WI38 (cell line): ENCODE measurements around the gene SRC.

ENCODE experiments used
- H3K4me3 ChIP-seq: 2 replicates; pipeline ENCODE4 v1.5.1; 2011; ENCODE audit warnings: low read depth, mild to moderate bottlenecking, control low read depth, low read length
- TF ChIP-seq, protein P1 (sequence below): IDR thresholded peaks from 2 replicates; pipeline ENCODE4 v1.5.1; 2012; ENCODE audit warnings: low read depth, mild to moderate bottlenecking, control low read depth, low read length

SRC gene

DNA sequence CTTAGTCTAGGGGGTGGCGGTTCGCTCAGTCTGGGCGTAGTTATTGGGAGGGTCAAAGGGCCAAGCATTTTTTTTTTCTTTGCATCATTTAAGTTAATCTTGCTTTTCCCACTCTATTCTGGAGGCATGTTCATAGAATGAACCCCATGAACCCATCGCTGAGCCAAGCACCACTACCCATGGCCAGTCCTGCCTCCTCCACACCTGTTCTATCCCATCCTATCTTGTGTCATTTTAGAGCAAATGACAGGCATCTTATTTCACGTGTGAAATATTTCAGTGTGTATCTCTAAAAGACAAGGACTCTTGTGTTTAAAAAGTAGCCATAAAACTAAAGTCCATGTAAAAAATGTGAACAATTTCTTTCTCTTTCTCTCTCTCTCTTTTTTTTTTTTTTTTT, 13.9 kb downstream of the SRC start:
- H3K4me3 ChIP-seq: no peak overlapping the region
- TF ChIP-seq, protein P1, sequence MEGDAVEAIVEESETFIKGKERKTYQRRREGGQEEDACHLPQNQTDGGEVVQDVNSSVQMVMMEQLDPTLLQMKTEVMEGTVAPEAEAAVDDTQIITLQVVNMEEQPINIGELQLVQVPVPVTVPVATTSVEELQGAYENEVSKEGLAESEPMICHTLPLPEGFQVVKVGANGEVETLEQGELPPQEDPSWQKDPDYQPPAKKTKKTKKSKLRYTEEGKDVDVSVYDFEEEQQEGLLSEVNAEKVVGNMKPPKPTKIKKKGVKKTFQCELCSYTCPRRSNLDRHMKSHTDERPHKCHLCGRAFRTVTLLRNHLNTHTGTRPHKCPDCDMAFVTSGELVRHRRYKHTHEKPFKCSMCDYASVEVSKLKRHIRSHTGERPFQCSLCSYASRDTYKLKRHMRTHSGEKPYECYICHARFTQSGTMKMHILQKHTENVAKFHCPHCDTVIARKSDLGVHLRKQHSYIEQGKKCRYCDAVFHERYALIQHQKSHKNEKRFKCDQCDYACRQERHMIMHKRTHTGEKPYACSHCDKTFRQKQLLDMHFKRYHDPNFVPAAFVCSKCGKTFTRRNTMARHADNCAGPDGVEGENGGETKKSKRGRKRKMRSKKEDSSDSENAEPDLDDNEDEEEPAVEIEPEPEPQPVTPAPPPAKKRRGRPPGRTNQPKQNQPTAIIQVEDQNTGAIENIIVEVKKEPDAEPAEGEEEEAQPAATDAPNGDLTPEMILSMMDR: no peak

DNA sequence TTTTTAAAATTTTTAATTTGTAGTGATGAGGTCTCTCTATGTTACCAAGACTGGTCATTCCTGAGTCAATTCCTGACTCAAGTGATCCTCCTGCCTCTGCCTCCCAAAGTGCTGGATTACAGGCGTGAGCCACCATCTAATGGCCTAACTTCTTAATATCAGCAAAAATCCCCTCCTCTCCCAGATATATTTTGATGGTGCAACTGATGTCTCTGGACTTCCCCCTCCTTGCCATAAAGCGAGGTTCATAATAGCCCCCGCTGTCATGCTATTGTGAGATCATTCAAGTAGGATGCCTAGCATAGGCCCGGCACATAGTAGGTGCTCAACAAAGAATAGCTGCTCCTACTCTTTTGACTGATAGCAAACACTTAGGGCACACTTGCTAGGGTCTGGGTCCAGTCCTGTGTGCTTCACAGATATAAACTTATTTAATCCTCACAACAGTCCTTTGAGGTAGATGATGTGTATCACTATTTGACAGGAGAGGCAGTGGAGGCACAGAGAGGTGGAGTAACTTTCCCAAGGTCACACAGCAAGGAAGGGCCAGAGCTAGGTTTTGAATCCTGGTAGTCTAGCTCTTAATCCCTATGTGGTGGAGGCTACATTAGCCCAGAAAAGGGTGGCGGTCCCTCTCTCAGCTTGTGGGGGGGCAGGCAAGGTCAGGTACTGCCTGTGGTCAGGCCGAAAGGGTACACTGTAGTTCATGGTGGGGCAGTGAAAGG, 14.6 kb downstream of the SRC start:
- H3K4me3 ChIP-seq: no peak overlapping the region
- TF ChIP-seq, protein P1: no peak

DNA sequence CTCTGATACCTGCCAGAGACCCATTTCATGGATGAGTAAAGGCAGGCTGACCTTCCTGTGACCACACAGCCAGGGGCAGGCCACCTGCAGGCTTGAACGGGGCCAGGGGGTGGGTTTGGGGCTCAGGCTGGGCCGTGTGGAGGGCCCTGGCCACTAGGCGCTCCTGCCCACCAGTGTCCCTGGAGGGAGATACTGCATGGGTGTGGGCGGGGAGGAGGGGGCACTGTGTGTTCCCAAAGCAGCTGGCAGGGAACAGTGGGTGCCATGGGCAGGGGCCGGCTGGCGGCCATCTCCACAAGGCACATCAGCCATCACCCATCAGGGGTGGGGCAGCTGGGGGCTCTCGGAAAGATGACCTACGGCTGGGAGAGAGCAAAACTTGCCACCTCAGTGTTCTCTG, 15.4 kb downstream of the SRC start:
- TF ChIP-seq, protein P1: no peak
- no peak overlapping the region for H3K4me3 ChIP-seq

DNA sequence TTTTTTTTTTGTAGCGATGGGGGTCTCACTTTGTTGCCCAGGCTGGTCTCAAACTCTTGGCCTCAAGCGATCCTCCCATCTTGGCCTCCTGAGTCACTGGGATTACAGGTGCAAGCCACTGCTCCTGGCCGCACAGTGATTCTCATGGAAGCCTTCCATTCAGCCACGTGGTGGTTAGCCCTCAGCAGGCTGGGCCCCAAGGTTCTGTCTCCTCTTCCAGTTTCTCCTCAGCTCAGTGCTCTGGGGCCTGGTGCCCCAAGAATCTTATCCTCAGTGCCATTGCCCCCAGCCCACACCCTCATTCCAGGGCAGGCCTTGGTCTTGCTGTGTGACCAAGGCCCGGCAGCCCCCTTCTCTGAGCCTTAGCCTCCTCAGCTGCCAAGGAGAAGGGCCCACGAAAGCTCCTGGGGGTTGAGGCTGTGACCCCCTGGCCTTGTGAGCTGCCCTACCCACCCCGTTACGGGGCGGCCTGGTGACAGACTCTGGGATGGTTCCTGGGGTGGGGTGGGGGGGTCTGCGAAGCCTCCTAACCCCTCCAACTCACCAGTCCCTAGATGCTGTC, 16.4 kb downstream of the SRC start:
- H3K4me3 ChIP-seq: no peak overlapping the region
- TF ChIP-seq, protein P1: no peak

DNA sequence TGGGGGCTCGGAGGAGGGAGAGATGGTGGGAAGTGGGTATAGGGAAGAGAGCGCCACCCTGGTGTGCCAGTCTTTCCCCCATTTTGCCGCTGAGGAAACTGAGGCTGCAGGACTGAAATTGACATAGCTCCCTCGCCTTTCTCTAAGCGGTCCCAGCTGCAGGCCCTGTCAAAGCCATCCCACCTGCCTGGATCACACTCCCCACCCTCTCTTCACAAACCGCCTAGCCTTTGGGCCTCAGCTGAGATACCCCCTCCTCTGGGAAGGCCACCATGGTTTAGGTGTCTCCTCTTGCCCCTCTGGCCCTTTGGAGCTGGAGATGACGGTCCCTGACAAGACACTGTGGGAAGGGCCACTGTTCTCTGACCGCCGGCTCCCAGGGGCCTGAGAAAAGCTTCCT, 16.9 kb downstream of the SRC start:
- H3K4me3 ChIP-seq: no peak overlapping the region
- TF ChIP-seq, protein P1: no peak

DNA sequence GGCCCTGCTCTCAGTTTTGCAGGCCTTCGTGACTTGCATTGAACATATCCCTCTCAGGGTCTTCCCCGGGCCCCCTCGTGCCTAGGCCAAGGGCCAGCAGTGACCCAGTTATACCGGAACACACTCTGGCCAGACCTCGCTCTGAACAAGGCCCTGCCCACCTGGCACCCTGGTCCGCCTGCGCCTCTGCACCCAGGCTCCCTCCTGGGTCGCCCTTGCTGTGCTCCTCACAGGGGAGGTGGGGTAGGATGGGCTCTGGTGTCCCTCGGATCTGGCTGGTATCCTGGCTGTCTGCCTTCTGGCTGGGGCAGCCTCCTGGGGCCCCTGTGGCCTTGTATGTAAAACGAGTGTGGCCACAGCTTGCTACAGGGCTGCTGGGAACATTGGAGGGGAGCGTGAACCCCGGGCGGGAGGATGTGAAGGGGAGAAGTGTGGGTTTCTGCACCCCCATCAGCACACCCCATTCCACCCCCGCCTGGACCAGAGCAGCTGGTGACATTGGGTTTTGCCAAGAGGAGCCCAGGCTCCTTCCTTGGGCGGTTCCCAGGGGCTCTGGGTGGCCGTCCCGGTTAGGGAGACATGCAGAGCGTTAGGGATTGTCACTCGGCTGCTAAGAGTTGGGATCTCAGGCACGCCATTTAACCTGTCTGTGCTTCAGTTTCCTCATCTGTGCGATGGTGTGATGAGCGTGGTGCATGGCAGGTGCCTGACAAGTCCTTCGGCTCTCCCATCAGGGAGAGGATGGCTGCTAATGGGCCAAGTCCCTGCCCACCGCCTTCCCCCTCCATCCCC, 17.5 kb downstream of the SRC start:
- H3K4me3 ChIP-seq: no peak overlapping the region
- TF ChIP-seq, protein P1: no peak
